Skeletal muscle satellite cell (primary cell): Measurements from ENCODE around the gene SLC6A11.

Experiments
- H3K27me3 ChIP-seq: 2 replicates; pipeline ENCODE4 v1.7.0; 2013; ENCODE audit warnings: low read length; ENCODE audit not compliant: control insufficient read depth, insufficient read depth
- H3K36me3 ChIP-seq: 2 replicates; pipeline ENCODE4 v1.7.0; 2013; ENCODE audit warnings: mild to moderate bottlenecking, control low read depth, low read length; ENCODE audit not compliant: insufficient read depth
- H3K4me1 ChIP-seq: 2 replicates; pipeline ENCODE4 v1.7.0; 2013; ENCODE audit warnings: low read length; ENCODE audit not compliant: control insufficient read depth, insufficient read depth
- H3K4me2 ChIP-seq: 2 replicates; pipeline ENCODE4 v1.7.0; 2013; ENCODE audit warnings: mild to moderate bottlenecking, low read length
- H3K4me3 ChIP-seq: 2 replicates; pipeline ENCODE4 v1.7.0; 2013; ENCODE audit warnings: low read length
- H3K9ac ChIP-seq: 2 replicates; pipeline ENCODE4 v1.7.0; 2013; ENCODE audit warnings: mild to moderate bottlenecking, low read depth, low read length, moderate library complexity
- H3K9me3 ChIP-seq: replicated peaks from 2 replicates; pipeline ENCODE4 v1.7.0; 2013; ENCODE audit warnings: mild to moderate bottlenecking, control low read depth, low read length

Gene SLC6A11

DNA sequence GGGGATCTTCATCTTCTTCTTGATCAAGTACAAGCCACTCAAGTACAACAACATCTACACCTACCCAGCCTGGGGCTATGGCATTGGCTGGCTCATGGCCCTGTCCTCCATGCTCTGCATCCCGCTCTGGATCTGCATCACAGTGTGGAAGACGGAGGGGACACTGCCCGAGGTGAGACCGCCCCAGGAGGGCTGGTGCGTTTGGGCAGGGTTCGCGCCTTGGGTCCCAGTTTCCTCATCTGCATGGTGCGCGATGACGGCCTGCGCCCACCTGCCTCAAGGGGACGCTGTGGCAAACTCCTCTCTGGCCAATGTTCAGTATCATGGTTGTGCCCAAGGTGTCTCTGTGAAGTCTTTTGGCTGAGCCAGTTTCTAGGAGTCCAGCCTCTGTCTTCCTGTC, 119.0 kb downstream of the SLC6A11 start:
- Histone ChIP-seq H3K27me3 (peaks cover 23% of the 10 kb centered on the region), H3K9ac (no peak overlapping the region), H3K4me3 (no peak overlapping the region), H3K4me2 (no peak overlapping the region), H3K4me1 (peaks cover 10% of the 10 kb centered on the region), H3K9me3 (no peaks in the 10 kb centered on the region), H3K36me3 (no peaks in the 10 kb centered on the region)

DNA sequence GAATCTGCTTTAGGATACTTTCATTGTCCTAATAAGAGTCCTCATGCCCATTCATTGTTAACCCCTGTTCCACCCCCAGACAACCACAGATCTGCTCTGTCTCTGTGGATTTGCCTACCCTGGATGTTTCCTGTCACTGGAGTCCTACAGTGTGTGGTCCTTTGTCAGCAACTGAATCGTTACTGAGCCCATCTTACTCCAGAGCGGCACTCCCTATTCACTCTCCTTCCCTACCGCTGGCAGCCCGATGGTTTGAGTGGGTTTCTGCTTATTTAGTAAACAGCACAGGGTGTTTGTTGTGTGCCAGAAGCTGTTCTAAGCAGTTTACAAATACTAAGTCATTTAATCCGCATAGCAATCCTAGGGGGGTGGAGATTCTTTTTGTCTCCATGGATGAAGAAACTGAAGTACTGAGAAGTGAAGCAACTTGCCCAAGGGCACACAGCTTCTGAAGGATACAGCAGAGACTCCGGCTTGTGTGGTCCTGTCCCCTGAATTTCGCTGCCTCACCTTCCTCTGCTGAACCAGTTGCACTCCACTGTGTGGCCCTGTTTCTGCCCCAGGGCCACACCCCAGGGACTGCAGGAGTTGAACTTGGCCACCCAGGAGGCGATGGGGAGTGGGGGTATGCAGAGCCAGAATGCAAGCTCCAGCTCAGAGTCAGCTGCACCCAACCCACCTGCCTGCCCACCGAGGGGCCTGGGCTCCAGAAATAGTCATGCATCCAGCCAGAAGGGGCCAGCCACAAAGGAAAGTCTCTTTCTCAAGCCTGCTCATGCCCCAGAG, 120.0 kb downstream of the SLC6A11 start:
- no peaks in the 10 kb centered on the region for H3K9me3 ChIP-seq
- peaks cover 10% of the 10 kb centered on the region for H3K4me1 ChIP-seq
- no peak overlapping the region for H3K4me3 ChIP-seq
- peaks cover 27% of the 10 kb centered on the region for H3K27me3 ChIP-seq
- H3K4me2 ChIP-seq: no peak overlapping the region
- H3K9ac ChIP-seq: no peak overlapping the region
- no peaks in the 10 kb centered on the region for H3K36me3 ChIP-seq

DNA sequence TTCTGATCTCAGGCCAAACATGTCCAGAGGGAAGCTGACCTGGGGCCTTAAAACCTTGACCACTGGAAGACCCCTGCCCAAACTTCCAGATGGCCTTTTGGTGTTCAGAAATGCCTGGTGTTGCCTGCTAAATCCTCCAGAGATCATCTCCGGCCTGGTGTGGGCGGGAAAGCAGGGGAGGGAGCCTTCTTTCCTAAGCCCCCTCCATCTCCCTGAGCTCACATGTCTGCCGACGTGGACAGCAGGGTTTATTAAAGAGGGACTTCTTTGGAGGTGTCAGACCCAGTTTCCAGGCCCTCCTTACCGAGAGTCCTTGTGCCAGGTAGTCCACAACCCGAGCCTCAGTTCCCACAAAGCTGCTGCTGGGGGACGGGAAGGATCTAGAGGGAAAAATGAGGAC, 120.7 kb downstream of the SLC6A11 start:
- Histone ChIP-seq H3K27me3 (peaks cover 27% of the 10 kb centered on the region), H3K36me3 (no peaks in the 10 kb centered on the region), H3K9ac (no peak overlapping the region), H3K4me2 (no peak overlapping the region), H3K4me3 (no peak overlapping the region), H3K9me3 (no peaks in the 10 kb centered on the region), H3K4me1 (peaks cover 10% of the 10 kb centered on the region)

DNA sequence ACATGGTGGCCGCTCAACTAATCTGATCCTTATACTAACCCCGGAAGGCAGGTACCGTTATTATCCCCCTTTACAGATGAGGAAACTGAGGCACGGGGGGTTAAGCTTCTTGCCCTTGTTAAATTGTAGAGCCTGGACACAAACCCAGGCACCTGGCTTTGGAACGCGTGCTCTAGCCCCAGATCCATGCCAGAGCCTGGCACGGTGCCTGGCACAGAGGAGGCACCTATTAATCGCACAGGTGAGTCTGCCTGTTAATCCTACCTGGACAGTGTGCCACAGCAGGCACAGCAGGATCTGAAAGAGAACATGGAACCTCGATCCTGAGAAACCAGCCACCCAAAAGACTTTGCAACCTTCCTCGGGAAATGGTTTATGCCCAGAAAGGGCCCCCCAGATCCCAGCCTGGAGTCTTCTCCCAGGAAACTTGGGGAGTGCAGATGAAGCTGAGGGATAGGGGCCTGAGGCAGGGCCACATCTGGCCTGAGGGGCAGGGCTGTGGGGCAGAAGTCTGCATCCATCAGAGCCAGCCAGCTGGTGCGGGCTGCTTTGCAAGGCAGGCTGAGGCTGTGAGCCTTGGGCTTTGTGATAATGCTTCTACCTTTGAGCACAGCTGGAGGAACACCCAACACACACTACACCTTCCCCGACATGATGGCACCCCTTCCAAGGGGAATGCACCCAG, 121.3 kb downstream of the SLC6A11 start:
- Histone ChIP-seq H3K9ac (no peak overlapping the region), H3K4me1 (peaks cover 10% of the 10 kb centered on the region), H3K9me3 (no peaks in the 10 kb centered on the region), H3K4me2 (no peak overlapping the region), H3K27me3 (peaks cover 27% of the 10 kb centered on the region), H3K4me3 (no peak overlapping the region), H3K36me3 (no peaks in the 10 kb centered on the region)

DNA sequence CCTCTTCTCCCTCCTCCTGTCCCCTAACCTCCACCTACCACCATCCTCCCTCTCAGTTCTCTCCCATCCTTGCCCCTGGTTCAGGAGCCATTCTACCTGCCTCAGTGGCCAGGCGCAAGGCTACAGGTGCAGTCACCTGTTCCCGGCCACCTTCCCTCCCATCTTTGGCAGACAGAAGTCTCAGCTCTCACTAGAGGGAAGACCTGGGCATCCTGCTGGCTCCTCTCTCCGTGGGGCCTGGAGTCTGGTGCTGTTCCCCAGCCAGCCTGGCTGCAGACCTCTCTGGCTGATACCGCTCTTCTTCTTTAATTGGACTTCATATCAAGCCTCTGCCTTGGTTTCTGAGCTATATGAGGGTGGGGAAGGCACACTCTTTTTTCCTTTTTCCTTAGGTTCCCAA, 123.5 kb downstream of the SLC6A11 start:
- Histone ChIP-seq H3K36me3 (no peaks in the 10 kb centered on the region), H3K4me1 (no peaks in the 10 kb centered on the region), H3K4me3 (no peak overlapping the region), H3K27me3 (peaks cover 31% of the 10 kb centered on the region), H3K9me3 (no peaks in the 10 kb centered on the region), H3K4me2 (no peak overlapping the region), H3K9ac (no peak overlapping the region)

DNA sequence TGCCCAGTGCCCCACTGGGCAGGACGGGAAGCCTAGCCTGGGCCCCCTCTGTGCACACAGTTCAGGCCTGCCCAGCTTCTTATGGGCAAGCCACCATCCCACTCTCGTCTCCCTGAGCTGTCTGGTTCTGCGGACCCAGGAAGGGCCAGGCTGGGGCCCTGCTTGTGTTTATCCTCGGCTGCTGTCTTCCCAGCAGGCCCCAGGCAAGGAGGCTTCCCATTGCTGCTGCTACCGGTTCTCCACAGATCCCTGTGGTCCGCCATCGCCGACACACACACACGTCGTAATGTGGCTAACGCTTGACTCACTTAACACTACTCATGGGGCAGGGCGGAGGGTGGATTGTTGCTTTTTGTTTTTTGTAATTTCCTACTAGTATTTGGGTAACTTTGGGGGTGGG, 124.1 kb downstream of the SLC6A11 start:
- H3K4me1 ChIP-seq: no peaks in the 10 kb centered on the region
- no peak overlapping the region for H3K4me3 ChIP-seq
- H3K9me3 ChIP-seq: no peaks in the 10 kb centered on the region
- peaks cover 31% of the 10 kb centered on the region for H3K27me3 ChIP-seq
- H3K36me3 ChIP-seq: no peaks in the 10 kb centered on the region
- H3K4me2 ChIP-seq: no peak overlapping the region
- H3K9ac ChIP-seq: no peak overlapping the region

DNA sequence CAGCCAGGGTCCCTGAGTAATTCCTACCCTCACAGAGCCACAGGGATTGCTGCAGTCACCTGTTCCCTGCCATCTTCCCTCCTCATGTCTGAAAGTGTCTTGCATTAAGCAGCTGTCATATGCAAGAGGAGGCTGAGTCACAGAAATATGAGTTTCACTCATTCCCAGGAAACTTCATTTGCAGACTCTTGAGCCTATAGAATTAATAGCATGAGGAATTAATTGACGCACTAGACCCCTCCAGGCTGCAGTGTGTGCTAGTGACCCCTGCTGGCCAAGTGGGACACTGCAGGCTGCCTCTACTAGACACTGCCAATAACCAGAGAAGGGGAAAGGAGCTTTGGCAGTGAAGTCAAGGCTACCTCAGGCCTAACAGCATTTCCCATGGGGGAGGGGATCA, 125.9 kb downstream of the SLC6A11 start:
- Histone ChIP-seq H3K9ac (no peak overlapping the region), H3K4me2 (no peak overlapping the region), H3K4me1 (no peaks in the 10 kb centered on the region), H3K9me3 (no peaks in the 10 kb centered on the region), H3K27me3 (peaks cover 28% of the 10 kb centered on the region), H3K36me3 (no peaks in the 10 kb centered on the region), H3K4me3 (no peak overlapping the region)

DNA sequence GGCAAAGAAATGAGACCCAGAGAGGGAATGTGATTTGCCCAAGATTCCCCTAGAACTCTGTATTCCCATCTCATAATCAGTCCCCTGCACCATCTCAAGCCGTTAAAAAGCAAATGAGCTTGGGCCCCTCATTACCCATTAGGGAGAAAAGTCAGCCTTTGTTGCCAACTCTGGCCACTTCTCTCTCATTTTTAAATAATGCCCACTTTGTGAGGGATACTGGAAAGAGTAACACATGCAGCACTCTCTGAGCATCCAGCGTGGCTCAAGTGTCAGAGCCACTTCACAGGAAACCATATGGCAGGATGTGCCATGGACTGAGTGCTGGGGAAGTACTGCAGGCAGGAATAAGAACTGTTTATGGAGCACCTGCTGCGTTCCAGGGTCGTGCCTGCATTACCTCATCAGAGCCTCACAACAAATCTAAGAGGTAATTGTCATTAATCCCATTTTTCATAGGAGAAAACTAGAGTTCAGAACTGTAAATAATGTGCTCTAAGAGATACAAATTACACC, 126.7 kb downstream of the SLC6A11 start:
- peaks cover 27% of the 10 kb centered on the region for H3K27me3 ChIP-seq
- no peak overlapping the region for H3K4me2 ChIP-seq
- no peaks in the 10 kb centered on the region for H3K4me1 ChIP-seq
- no peaks in the 10 kb centered on the region for H3K9me3 ChIP-seq
- H3K36me3 ChIP-seq: no peaks in the 10 kb centered on the region
- H3K4me3 ChIP-seq: no peak overlapping the region
- no peak overlapping the region for H3K9ac ChIP-seq

DNA sequence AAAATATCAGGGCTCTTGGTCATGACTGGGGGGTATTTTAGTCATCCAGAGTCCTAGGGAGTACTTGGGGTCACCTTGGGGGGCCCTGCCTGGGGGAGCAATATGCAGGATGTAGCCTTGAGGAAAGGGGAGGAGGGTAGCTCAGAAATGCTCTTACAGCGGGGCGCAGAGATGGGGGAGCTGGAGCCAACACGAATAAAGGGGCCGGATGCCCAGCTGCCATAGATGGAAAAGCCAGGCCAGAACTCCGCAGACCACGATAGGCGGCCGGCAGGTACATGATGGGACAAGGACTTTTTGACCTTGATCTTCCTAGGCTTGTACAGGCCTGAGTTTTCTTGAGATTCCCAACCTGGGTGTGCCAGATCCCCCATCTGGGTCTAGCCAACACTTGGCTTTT, 128.8 kb downstream of the SLC6A11 start:
- Histone ChIP-seq H3K9me3 (no peaks in the 10 kb centered on the region), H3K27me3 (peaks cover 42% of the 10 kb centered on the region), H3K4me1 (no peaks in the 10 kb centered on the region), H3K9ac (no peak overlapping the region), H3K4me2 (no peak overlapping the region), H3K36me3 (no peaks in the 10 kb centered on the region), H3K4me3 (no peak overlapping the region)

DNA sequence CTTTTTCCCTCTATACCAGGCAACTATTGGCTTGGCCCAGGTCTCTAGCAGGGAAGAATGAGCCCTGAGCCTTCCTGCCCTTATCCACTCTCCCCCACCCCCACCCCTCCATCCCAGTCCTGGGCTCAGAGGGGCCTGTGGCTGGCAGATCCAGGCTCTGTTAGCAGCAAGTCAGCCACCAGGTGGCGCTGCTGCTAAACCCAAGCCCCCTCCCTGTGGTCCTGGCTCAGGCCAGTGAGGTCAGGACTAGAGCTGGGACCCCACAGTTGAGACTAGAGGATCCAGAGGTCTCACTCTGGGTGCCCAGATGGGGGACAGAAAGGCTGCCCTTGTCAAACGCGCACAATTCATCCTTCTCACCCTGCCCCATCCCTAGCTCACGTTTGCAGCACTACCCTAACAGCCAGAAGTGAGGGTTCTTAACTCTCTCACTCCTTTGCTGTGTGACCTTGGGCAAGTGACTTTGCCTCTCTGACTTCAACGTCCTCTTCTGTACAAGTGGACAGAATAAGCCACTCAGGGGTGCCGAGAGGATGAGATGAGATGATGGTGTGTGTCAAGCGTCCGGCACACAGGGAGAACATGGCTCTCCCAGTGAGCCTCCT, 129.8 kb downstream of the SLC6A11 start:
- Histone ChIP-seq H3K9me3 (no peaks in the 10 kb centered on the region), H3K9ac (no peak overlapping the region), H3K4me2 (no peak overlapping the region), H3K36me3 (no peaks in the 10 kb centered on the region), H3K4me3 (no peak overlapping the region), H3K4me1 (no peaks in the 10 kb centered on the region), H3K27me3 (peaks cover 37% of the 10 kb centered on the region)

DNA sequence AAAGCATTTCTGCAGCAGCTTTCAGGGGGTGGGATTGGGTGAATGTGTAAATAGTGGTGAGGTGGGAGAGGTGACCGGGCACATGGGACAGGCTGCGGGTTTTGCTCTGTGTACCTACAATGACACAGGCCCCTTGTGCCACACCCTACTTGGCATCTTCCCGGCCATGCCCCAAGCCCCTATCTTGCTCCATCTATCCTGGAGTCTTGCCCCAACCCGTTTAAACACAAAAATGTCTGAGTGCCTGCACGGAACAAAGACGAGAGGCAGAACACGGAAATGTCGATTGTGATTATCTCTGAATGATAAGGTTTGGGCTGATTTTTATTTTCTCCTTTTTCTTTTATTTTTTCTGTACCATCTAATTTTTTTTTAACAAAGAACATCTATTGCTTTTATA, 130.5 kb downstream of the SLC6A11 start:
- peaks cover 37% of the 10 kb centered on the region for H3K27me3 ChIP-seq
- no peak overlapping the region for H3K9ac ChIP-seq
- no peaks in the 10 kb centered on the region for H3K4me1 ChIP-seq
- no peaks in the 10 kb centered on the region for H3K36me3 ChIP-seq
- no peaks in the 10 kb centered on the region for H3K9me3 ChIP-seq
- no peak overlapping the region for H3K4me2 ChIP-seq
- no peak overlapping the region for H3K4me3 ChIP-seq
